HEK293 (cell line): ENCODE results near the gene IBA57.

ENCODE experiments used
- CTCF ChIA-PET: fragments of 350-600 bp; formaldehyde crosslinking; extraction: SDS; loops from one replicate; lab custom pipeline; 2021; ENCODE audit warnings: antibody characterized with exemption; lab: Yijun Ruan, JAX
- POLR2A ChIA-PET: fragments of 300-600 bp; formaldehyde crosslinking; extraction: SDS; loops from one replicate; lab custom pipeline; 2020; ENCODE audit warnings: antibody characterized with exemption, inconsistent platforms; lab: Yijun Ruan, JAX
- H3K27ac ChIP-seq: fragments of 200-500 bp; sonication (Bioruptor generic); 2 replicates; pipeline ENCODE4 v1.5.1; 2014; ENCODE audit warnings: low read depth, low read length, control low read depth, inconsistent platforms; ENCODE audit errors: extremely low read depth
- H3K36me3 ChIP-seq, 2 experiments: fragments of 200-500 bp in 1 of 2; sonication (Bioruptor generic) in 1 of 2; 1 replicate in 1 of 2; 2 replicates in 1 of 2; pipeline ENCODE4 v1.5.1; 2014 to 2017; ENCODE audit warnings: inconsistent platforms in 2 of 2, low read length in 2 of 2; ENCODE audit not compliant: control insufficient read depth in 2 of 2, insufficient read depth in 1 of 2
- H3K4me1 ChIP-seq: fragments of 200-500 bp; sonication (Bioruptor generic); 2 replicates; pipeline ENCODE4 v1.5.1; 2014; ENCODE audit warnings: mild to moderate bottlenecking, low read length, inconsistent platforms; ENCODE audit not compliant: control insufficient read depth, insufficient read depth
- H3K4me3 ChIP-seq: 2 replicates; pipeline ENCODE4 v1.5.1; 2011; ENCODE audit warnings: low read depth, mild to moderate bottlenecking, control low read depth, low read length, moderate library complexity
- H3K9me3 ChIP-seq: fragments of 200-500 bp; sonication (Bioruptor generic); 2 replicates; pipeline ENCODE4 v1.5.1; 2014; ENCODE audit warnings: low read depth, low read length, inconsistent platforms; ENCODE audit not compliant: control insufficient read depth, insufficient read depth
- EGR2 ChIP-seq: fragments of 450-650 bp; formaldehyde crosslinking; IDR thresholded peaks from 2 replicates; pipeline ENCODE4 v1.5.1; 2016; ENCODE audit warnings: low read depth, missing biosample characterization, missing genetic modification characterization
- KLF7 ChIP-seq: fragments of 450-650 bp; formaldehyde crosslinking; IDR thresholded peaks from 2 replicates; pipeline ENCODE4 v1.5.1; 2016; ENCODE audit warnings: missing biosample characterization, missing genetic modification characterization, borderline replicate concordance
- OVOL3 ChIP-seq: fragments of 450-650 bp; formaldehyde crosslinking; IDR thresholded peaks from 2 replicates; pipeline ENCODE4 v1.5.1; 2016; ENCODE audit warnings: missing biosample characterization, missing genetic modification characterization
- ZFHX2 ChIP-seq: fragments of 450-650 bp; formaldehyde crosslinking; conservative IDR thresholded peaks from 2 replicates; pipeline ENCODE4 v1.5.1; 2016; ENCODE audit warnings: missing biosample characterization, missing genetic modification characterization
- ZNF138 ChIP-seq: fragments of 450-650 bp; formaldehyde crosslinking; IDR thresholded peaks from 2 replicates; pipeline ENCODE4 v1.5.1; 2016; ENCODE audit warnings: missing biosample characterization, missing genetic modification characterization, borderline replicate concordance
- ZNF169 ChIP-seq: fragments of 450-650 bp; formaldehyde crosslinking; IDR thresholded peaks from 2 replicates; pipeline ENCODE4 v1.5.1; 2016; ENCODE audit warnings: missing biosample characterization, missing genetic modification characterization
- ZNF19 ChIP-seq: fragments of 450-650 bp; formaldehyde crosslinking; IDR thresholded peaks from 2 replicates; pipeline ENCODE4; 2016; ENCODE audit warnings: missing biosample characterization, missing genetic modification characterization, low read depth
- ZNF23 ChIP-seq: fragments of 450-650 bp; formaldehyde crosslinking; IDR thresholded peaks from 2 replicates; pipeline ENCODE4 v1.5.1; 2016; ENCODE audit warnings: missing biosample characterization, missing genetic modification characterization, borderline replicate concordance
- ZNF239 ChIP-seq: fragments of 450-650 bp; formaldehyde crosslinking; IDR thresholded peaks from 2 replicates; pipeline ENCODE4 v1.5.1; 2016; ENCODE audit warnings: missing biosample characterization, missing genetic modification characterization
- ZNF37A ChIP-seq: fragments of 450-650 bp; IDR thresholded peaks from 2 replicates; pipeline ENCODE4 v1.5.1; 2018; ENCODE audit warnings: missing biosample characterization, missing genetic modification characterization
- ZNF48 ChIP-seq: fragments of 450-650 bp; formaldehyde crosslinking; IDR thresholded peaks from 2 replicates; pipeline ENCODE4 v1.5.1; 2016; ENCODE audit warnings: missing biosample characterization, missing genetic modification characterization
- ZNF549 ChIP-seq: fragments of 450-650 bp; IDR thresholded peaks from 2 replicates; pipeline ENCODE4 v1.5.1; 2018; ENCODE audit warnings: missing biosample characterization, missing genetic modification characterization, mild to moderate bottlenecking, inconsistent platforms, moderate library complexity
- ZSCAN30 ChIP-seq: fragments of 450-650 bp; IDR thresholded peaks from 2 replicates; pipeline ENCODE4 v1.5.1; 2018; ENCODE audit warnings: missing biosample characterization, mild to moderate bottlenecking, missing genetic modification characterization, moderate library complexity
- ZXDB ChIP-seq: fragments of 450-650 bp; formaldehyde crosslinking; IDR thresholded peaks from 2 replicates; pipeline ENCODE4 v1.5.1; 2016; ENCODE audit warnings: missing biosample characterization, missing genetic modification characterization
- TF ChIP-seq, protein P1 (sequence below): fragments of 450-650 bp; formaldehyde crosslinking; IDR thresholded peaks from 2 replicates; pipeline ENCODE4 v1.5.1; 2016; ENCODE audit warnings: missing biosample characterization, missing genetic modification characterization
- TF ChIP-seq, protein P2 (sequence below): fragments of 450-650 bp; formaldehyde crosslinking; IDR thresholded peaks from 2 replicates; pipeline ENCODE4 v1.5.1; 2017; ENCODE audit warnings: missing biosample characterization, mild to moderate bottlenecking, missing genetic modification characterization, moderate library complexity
- TF ChIP-seq, protein P3 (sequence below): fragments of 450-650 bp; formaldehyde crosslinking; IDR thresholded peaks from 2 replicates; pipeline ENCODE4 v1.5.1; 2016; ENCODE audit warnings: missing biosample characterization, missing genetic modification characterization
- TF ChIP-seq, protein P4 (sequence below): sonication (generic); formaldehyde crosslinking; IDR thresholded peaks from 2 replicates; pipeline ENCODE4 v1.8.1; 2022; ENCODE audit warnings: mild to moderate bottlenecking, moderate library complexity, missing genetic modification reagents
- TF ChIP-seq, protein P5 (sequence below): fragments of 450-650 bp; formaldehyde crosslinking; IDR thresholded peaks from 2 replicates; pipeline ENCODE4 v1.5.1; 2016; ENCODE audit warnings: missing biosample characterization, missing genetic modification characterization
- TF ChIP-seq, protein P6 (sequence below): fragments of 450-650 bp; formaldehyde crosslinking; IDR thresholded peaks from 2 replicates; pipeline ENCODE4 v1.5.1; 2017; ENCODE audit warnings: missing biosample characterization, missing genetic modification characterization

IBA57 gene

DNA sequence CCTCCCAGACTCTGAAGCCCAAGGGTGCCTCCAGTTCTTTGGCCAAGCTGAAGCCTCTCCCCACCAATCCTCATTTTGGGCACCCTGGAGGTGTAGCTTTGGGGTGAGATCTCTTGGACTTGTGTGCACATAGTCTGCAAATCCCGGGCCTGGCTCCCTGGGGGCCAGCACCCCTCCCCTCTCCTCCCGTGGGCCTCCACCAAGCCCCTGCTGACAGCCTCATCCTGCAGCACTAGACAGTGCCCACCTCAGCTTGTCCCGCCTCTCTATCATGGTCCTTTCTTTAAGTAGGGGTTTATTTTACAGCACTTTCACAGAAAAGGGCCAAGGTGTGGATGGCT lies 12.7 kb upstream of the IBA57 start (continued):
- TF ChIP-seq, protein P1, sequence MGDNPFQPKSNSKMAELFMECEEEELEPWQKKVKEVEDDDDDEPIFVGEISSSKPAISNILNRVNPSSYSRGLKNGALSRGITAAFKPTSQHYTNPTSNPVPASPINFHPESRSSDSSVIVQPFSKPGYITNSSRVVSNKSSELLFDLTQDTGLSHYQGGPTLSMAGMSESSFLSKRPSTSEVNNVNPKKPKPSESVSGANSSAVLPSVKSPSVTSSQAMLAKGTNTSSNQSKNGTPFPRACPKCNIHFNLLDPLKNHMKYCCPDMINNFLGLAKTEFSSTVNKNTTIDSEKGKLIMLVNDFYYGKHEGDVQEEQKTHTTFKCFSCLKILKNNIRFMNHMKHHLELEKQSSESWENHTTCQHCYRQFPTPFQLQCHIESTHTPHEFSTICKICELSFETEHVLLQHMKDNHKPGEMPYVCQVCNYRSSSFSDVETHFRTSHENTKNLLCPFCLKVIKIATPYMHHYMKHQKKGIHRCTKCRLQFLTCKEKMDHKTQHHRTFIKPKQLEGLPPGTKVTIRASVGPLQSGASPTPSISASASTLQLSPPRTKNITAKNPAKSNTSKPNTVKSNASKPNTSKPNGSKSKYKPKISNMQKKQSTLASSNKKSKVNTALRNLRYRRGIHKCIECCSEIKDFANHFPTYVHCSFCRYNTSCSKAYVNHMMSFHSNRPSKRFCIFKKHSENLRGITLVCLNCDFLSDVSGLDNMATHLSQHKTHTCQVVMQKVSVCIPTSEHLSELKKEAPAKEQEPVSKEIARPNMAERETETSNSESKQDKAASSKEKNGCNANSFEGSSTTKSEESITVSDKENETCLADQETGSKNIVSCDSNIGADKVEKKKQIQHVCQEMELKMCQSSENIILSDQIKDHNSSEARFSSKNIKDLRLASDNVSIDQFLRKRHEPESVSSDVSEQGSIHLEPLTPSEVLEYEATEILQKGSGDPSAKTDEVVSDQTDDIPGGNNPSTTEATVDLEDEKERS (tag by site-specific recombination): no peak
- TF ChIP-seq, protein P2, sequence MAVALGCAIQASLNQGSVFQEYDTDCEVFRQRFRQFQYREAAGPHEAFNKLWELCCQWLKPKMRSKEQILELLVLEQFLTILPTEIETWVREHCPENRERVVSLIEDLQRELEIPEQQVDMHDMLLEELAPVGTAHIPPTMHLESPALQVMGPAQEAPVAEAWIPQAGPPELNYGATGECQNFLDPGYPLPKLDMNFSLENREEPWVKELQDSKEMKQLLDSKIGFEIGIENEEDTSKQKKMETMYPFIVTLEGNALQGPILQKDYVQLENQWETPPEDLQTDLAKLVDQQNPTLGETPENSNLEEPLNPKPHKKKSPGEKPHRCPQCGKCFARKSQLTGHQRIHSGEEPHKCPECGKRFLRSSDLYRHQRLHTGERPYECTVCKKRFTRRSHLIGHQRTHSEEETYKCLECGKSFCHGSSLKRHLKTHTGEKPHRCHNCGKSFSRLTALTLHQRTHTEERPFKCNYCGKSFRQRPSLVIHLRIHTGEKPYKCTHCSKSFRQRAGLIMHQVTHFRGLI (tag by site-specific recombination): no peak
- TF ChIP-seq, protein P3, sequence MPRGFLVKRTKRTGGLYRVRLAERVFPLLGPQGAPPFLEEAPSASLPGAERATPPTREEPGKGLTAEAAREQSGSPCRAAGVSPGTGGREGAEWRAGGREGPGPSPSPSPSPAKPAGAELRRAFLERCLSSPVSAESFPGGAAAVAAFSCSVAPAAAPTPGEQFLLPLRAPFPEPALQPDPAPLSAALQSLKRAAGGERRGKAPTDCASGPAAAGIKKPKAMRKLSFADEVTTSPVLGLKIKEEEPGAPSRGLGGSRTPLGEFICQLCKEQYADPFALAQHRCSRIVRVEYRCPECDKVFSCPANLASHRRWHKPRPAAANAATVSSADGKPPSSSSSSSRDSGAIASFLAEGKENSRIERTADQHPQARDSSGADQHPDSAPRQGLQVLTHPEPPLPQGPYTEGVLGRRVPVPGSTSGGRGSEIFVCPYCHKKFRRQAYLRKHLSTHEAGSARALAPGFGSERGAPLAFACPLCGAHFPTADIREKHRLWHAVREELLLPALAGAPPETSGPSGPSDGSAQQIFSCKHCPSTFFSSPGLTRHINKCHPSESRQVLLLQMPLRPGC: no peak
- TF ChIP-seq ZNF239 (tag by site-specific recombination) (no peak), ZNF48 (tag by site-specific recombination) (no peak)

DNA sequence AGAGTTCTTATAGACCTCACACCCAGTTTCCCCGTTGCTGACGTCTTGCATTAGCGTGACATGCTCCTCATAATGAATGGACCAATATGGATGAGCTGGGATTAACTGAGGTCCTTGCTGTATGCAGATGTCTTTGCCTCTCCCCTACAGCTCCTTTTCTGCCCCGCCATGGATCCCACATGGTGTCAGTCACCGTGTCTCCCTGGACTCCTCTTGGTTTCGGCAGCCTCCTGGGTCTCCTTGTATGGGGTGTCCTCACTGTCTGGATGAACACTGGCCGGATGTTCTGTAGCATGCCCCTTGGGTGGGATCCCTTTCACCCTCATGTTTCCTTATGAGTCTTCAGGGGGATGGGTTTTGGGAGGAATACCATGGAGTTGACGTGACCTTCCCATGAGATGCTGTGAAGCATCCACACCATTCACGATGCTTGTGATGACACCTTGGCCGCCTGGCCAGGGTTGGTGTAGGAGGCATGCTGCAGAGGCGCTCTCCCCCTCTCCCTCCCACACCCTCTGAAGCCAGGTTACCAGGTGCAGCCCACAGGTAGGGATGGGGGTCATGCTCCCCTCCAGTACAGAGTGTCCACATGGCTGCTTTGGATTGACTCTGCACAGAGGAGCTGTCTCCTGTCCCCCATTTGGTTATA lies 11.5 kb upstream of the IBA57 start:
- TF ChIP-seq EGR2: 0 out of 2 replicates have a peak, but pooled peaks have one; percentile 45
- TF ChIP-seq, protein P4, sequence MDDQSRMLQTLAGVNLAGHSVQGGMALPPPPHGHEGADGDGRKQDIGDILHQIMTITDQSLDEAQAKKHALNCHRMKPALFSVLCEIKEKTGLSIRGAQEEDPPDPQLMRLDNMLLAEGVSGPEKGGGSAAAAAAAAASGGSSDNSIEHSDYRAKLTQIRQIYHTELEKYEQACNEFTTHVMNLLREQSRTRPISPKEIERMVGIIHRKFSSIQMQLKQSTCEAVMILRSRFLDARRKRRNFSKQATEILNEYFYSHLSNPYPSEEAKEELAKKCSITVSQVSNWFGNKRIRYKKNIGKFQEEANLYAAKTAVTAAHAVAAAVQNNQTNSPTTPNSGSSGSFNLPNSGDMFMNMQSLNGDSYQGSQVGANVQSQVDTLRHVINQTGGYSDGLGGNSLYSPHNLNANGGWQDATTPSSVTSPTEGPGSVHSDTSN (CRISPR knock-in tag): no peak
- TF ChIP-seq, all 188 proteins: peak for 1
- CTCF ChIA-PET: interaction anchor here (0.6 to 1.1 kb wide), 2 partner anchors 10 to 23 kb away, joined by 3 read pairs; no protein-coding TSS in a partner anchor
- POLR2A ChIA-PET: interaction anchor here (0.7 to 9.6 kb wide), 2 partner anchors 10 to 60 kb away, joined by 3 to 82 read pairs; partner anchors contain the start of gene IBA57
- H3K36me3 ChIP-seq: no peaks in the 10 kb centered on the region
- H3K4me1 ChIP-seq: peaks cover 3% of the 10 kb centered on the region; the same call in 1 of the 2 replicates
- no peak overlapping the region for H3K27ac ChIP-seq
- H3K4me3 ChIP-seq: no peak overlapping the region
- H3K9me3 ChIP-seq: no peaks in the 10 kb centered on the region

DNA sequence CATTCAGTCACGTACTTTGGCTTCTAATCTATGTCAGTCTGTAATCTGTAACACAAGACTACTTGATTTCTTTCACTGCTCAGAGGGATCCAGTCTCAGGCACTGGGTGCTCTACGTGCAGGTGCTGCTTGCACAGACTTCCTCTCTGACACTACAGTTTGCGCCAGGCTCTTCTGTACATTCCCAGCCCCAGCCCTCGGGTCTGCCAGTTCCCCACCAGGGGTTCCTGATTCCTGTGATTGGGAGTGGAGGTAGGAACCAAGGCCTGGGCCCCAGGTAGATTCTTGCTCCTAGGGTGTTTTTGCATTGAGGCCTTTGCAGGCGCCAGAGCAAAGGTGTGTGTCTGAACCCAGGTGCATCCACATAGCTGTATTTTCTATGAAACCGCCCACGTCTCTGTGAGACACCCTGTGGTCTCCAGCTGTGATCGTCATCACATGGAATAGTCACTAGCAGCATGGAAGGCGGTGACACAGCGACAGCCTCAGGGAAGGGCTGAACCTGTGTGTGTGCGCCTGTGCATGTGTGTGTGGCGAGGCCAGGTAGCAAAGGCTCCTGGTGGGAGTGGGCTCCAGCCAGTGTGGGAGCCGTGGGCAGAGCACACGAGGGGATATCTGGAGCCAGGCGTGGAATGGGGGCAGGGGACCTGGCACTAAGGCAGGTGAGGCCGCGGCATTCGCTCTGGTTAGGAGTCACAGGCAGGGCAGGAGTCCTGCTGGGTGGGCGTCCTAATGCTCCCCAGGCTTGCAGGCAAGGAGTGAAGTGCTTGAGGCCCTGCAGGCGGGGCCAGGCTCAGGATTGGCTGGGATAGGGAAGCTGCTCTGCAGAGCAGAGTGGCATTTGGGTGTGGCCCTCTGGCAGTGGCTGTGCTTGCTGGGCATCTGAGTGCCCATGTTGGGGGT lies 10.7 kb upstream of the IBA57 start:
- ChIA-PET CTCF (interaction anchor here (1.1 kb wide), 1 partner anchor 24 kb away, joined by 3 read pairs; no protein-coding TSS in a partner anchor), POLR2A (interaction anchor here (9.6 kb wide), 1 partner anchor 9 kb away, joined by 82 read pairs; the partner anchor contains the start of gene IBA57)
- Histone ChIP-seq H3K27ac (no peak overlapping the region), H3K9me3 (no peaks in the 10 kb centered on the region), H3K4me3 (no peak overlapping the region), H3K4me1 (peaks cover 3% of the 10 kb centered on the region; the same call in 1 of the 2 replicates), H3K36me3 (no peaks in the 10 kb centered on the region)
- no peak for TF ChIP-seq ZNF169 (tag by site-specific recombination)
- TF ChIP-seq ZFHX2 (tag by site-specific recombination): peak; percentile 72
- no peak for TF ChIP-seq ZNF19 (tag by site-specific recombination)
- TF ChIP-seq ZNF23: no peak
- no peak for TF ChIP-seq ZNF138 (tag by site-specific recombination)
- TF ChIP-seq EGR2: peak; percentile 75
- TF ChIP-seq ZNF48 (tag by site-specific recombination): no peak
- no peak for TF ChIP-seq ZNF37A (tag by site-specific recombination)
- TF ChIP-seq KLF7 (tag by site-specific recombination): no peak
- TF ChIP-seq OVOL3 (tag by site-specific recombination): no peak
- TF ChIP-seq, protein P5, sequence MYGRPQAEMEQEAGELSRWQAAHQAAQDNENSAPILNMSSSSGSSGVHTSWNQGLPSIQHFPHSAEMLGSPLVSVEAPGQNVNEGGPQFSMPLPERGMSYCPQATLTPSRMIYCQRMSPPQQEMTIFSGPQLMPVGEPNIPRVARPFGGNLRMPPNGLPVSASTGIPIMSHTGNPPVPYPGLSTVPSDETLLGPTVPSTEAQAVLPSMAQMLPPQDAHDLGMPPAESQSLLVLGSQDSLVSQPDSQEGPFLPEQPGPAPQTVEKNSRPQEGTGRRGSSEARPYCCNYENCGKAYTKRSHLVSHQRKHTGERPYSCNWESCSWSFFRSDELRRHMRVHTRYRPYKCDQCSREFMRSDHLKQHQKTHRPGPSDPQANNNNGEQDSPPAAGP (tag by site-specific recombination): peak; percentile 93
- TF ChIP-seq ZNF549 (tag by site-specific recombination): no peak
- TF ChIP-seq, protein P6, sequence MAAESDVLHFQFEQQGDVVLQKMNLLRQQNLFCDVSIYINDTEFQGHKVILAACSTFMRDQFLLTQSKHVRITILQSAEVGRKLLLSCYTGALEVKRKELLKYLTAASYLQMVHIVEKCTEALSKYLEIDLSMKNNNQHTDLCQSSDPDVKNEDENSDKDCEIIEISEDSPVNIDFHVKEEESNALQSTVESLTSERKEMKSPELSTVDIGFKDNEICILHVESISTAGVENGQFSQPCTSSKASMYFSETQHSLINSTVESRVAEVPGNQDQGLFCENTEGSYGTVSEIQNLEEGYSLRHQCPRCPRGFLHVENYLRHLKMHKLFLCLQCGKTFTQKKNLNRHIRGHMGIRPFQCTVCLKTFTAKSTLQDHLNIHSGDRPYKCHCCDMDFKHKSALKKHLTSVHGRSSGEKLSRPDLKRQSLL (tag by site-specific recombination): no peak
- no peak for TF ChIP-seq ZXDB (tag by site-specific recombination)
- TF ChIP-seq ZSCAN30 (tag by site-specific recombination): no peak
